Activated CD8-positive, alpha-beta memory T cell treated with anti-CD3 and anti-CD28 coated beads, Interleukin-2, amount 50 U/mL, for 4 hours (primary cell): ENCODE measurements around the gene MYO16.

Experiments
- DNase-seq: peaks from one replicate; pipeline ENCODE4 v3.0.0-alpha.2; 2020

The MYO16 gene

DNA sequence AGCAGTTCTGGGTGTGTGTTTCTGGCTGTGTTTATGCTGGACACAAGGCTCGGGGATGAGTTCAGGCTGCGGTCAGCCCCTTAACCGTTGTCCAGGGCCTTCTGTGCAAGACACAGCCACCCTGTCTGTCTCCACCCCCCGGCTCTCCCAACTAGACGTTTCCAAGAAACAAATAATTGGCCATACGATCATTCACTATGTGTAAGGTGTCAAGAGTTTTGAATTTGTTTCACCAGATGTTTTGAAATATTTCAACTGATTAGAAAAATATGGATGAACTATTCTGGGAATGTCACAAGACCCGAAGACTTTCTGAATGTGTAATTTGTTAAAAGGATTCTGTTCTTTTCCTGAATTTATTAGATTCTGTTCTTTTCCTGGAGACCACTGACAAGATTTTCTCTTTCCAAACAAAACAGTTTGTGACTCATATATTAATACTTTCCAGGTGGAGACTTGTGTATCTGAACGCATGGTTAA, 318.2 kb downstream of the MYO16 start:
- no peak for DNase-seq

- DNase-seq, result no peak
Observed at GRCh38 chr13:108948251-108948671, 318.9 kb downstream of the MYO16 start.

DNA sequence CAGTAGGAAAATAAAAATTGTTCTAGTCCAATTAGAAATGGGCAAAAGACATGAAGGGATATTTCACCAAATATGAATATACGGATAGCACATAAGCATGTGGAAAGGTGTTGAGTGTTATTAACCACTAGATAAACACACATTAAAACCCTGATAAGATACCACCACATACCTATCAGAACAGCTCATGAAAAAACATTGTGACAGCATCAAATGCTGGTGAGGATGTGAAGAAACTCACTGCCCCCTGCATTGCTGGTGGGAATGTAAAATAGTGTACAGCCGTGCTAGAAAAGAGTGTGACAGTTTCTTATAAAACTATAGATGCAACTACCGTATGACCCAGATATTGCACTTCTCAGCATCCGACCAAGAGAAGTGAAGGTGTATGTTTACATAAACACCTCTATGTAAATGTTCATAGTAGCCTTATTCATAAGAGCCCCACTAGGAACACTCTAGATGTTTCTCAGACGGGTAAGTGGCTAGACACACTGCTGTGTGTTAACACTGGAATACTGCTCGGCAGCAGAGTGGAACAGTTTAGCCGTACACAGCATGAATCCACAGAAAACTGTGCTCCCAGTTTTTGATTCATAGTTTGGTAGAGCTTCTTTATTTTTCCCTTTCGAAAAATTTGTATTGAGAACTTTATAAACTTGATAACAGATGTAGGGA, 321.1 kb downstream of the MYO16 start:
- no peak for DNase-seq

DNA sequence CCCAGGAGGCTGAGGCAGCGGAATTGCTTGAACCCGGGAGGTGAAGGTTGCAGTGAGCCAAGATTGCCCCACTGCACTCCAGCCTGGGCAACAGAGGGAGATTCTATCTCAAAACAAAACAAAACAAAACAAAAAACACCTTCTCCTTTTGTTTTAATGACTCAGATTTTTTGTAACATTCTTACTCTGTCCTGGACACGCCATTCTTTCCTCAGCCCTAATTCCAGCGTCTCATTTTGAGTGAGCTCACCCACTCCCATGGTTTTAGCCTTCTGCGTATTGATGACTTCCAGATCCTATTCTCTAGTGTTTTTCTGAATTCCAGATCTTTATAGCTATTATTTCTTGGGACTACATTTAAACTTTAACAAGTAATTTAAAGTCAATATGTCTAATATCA, 326.3 kb downstream of the MYO16 start:
- DNase-seq, result no peak

DNA sequence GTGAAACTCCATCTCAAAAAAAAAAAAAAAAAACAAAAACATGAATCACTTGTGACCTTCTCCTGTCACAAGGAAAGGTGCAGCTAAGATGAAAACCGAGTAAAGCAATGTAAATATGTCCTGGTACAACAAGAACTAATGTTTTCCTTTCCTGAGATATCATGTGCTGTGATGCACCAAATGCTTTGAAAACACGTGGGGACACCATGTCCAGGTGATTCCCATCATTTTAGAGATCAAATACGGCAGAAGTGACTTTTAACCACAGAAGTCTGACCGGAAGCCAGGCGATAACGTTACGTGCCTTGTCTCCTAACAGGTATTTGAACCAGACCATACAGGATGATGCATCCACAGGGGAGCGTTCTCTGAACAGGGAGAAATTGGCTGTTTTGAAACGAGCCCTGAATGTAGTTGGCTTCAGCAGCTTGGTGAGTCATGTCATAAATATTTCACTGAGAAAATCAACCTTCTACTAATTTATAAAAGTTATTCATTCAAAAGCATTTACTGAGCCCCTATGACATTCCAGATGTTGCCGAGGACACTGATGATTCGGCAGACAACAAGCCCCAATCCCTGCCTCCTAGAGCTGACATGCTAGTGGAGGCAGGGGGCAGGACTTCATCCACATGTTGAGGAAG, 328.1 kb downstream of the MYO16 start:
- no peak for DNase-seq

- no peak for DNase-seq
Observed at GRCh38 chr13:108958013-108958376, 328.6 kb downstream of the MYO16 start.

DNA sequence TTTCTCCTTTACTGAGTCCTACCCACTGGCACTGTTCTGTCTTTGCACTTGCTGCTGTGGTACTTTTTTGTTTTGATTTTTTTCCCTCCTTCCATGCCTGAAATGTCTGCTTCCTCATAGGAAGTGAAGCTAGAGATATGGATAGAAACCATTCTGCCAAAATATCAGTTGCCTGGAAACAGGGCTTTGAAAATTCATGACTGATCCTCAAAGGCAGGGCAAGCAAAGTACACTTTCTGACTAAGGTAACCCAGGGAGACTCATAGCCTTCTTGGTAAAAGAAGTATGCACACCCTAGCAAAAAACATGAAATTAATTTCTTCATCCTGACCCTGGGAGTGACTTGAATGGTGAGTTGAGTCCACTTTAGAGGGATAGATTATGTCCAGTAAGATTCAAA, 329.8 kb downstream of the MYO16 start:
- no peak for DNase-seq

GRCh38 chr13:108960006-108960405, 330.6 kb downstream of the MYO16 start:
- no peak for DNase-seq

DNA sequence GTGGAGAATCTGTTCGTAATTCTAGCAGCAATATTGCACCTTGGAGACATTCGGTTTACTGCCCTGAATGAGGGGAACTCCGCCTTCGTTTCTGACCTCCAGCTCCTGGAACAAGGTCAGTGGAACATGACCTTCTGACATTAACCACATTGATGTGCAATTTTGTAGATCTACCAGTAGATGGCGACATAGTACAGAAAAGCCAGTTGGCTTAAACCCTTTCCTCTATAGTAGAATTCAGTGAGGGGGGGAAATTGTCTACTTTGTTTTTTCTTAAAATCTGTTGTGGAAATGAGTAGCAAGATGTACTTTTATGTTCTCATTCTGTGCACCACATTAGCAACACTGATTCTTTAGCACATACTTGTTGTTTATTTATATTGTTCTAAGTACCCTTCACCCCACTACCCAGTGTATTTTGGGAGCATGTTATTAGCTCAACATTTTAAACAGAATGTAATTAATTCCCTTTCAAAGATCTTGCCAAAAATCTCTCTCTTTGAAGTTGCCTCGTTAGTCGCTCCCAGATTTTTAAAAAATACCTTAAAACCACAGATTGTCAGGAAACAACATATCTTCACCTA, 332.2 kb downstream of the MYO16 start:
- no peak for DNase-seq

DNA sequence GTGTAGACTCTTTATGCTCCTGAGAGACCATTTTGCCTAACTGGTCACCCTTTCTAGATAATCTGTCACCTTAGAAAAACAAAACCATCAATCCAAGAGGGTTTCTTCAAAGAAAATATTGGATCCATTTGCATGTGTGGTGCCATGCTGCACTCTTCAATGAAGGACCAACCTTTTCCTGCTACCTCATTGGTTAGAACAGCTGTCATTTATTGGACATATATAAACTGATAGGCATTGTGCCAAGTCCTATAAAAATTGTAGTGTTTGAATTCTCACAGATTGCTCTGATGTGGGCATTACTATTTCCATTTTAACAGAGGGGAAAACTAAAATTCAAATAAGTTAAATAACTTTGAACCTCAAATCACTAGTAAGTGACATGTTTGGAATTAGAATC, 333.2 kb downstream of the MYO16 start:
- no peak for DNase-seq

DNA sequence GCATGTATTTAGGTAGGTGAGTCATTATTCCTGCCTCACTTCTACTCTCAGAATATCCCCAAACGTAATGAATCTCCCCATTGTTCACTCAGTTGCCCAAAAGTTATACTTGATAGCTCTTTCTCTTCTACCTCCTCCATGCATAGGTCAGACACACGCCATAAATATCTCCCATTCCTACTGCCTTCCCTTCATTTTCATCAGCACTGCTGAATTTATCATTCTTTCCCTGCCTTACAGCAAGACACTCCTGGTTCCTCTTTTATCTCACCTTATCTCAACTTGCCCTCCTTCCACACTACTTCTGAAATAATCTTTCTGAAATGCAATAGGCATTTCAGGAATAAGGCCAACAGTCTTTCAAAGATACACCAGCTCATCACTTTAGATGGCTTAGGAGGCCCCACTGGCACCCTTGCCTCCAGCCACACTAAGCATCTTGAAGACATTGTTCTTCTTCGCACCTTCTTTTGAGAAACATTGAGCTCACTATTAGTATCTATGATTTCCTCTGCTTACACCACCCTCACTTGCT, 333.9 kb downstream of the MYO16 start:
- DNase-seq, result no peak

DNA sequence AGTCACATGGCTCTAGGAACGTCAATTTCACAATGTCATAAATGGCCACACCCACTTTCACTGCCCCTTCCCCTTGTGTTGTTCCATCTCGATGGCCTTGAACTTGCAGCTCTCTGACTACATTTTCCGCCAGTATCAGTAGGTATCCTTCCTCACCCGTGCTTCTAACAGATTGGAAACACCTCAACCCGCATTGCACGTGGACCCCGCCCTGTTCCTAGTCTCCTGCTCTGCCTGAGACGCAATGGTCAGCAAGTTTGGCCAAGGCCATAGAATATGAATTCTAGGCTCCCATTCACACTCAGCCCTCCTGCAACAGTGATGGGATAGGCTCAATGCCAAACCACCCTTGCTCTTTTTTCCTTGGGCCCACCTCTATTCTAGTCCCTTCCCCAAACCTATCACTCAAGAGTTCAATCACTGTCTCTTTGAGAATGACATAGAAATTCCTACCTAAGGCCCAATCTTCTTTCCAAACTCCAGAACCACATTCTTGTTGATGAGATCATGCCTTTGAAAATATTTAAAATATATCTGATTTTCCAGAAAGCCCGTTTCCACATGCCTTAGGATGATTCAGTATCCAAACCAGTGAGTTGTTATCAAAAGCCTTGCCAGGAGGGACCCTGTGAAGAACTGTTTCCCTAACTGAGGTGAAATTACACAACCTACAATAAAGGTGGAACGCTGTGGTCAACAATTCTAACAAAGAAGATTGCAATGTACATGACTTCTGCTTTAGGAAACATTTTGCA, 334.6 kb downstream of the MYO16 start:
- no peak for DNase-seq

DNA sequence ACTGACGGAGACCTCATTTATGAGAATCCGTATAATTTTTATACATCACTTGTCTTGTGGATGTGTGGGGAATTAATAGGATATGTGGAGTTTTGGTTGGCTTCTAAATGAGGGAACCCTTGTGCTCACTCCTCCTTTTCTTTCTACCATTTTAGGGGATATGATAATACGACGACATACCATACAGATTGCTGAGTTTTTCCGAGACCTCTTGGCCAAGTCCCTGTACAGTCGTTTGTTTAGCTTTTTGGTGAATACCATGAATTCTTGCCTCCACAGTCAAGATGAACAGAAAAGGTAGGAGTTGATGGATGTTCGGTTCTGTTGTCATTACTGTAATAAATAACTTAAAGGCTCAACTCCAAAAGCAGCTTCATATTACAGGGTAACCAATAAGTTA, 335.2 kb downstream of the MYO16 start:
- no peak for DNase-seq

DNA sequence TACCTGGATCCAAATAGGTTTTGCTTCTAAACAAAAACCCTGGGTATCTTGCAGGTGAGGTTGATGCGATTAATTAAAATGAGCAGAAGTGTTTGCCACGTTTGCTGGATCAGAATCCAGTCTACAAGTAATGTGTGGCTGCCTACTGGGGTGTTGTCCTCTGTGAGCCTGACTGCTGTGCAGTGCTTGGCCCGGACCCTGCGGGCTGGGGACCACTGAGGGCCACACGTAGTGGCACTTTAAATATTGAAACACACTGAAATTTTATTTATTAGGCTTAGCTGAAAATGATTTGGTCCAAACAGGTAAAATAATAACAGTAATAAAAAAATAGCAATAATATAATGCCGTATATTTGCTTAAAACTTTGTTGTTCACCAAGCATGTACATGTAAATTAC, 338.0 kb downstream of the MYO16 start:
- DNase-seq, result no peak

DNA sequence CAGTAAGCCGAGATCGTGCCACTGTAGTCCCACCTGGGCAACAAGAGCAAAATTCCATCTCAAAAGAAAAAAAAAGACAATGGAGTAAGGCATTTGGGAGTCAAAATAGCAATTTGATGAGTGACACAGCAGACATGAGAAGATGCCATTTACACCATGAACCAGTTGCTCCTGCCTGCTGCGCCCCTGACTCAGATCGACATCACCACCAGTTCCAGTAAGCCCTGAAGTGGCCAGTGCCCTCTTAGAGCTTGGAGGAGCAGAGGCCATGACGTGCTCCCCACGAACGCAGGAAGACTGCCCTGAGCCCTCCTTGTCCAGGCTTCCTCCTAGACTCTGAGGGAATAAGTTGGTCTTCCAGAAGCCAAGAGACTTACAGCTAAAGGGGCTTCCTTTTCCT, 339.2 kb downstream of the MYO16 start:
- DNase-seq, result no peak

- DNase-seq, result no peak
Observed at GRCh38 chr13:108974686-108975085, 345.3 kb downstream of the MYO16 start.

DNA sequence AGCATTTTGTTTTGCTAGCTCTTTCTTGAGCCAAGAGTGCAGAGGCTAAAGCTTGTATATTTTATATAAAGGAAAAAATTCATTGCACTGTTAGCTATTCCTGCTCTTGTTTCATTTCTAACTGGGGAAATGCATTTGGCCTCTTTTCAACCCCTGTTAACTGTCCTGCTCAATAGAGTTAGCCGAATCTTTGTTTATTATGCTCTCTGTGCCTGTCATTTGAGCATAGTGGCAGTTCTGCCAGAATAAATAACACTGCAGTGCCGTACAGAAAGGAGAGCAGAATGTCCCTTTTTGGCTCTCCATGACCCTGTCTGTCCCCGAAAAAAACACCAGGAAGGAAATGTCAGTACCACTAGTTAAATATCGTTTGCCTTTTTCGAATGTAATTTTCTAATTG, 350.8 kb downstream of the MYO16 start:
- no peak for DNase-seq

GRCh38 chr13:108981407-108981806, 352.0 kb downstream of the MYO16 start:
- no peak for DNase-seq

- DNase-seq, result no peak
Observed at GRCh38 chr13:108983273-108983672, 353.9 kb downstream of the MYO16 start.

DNA sequence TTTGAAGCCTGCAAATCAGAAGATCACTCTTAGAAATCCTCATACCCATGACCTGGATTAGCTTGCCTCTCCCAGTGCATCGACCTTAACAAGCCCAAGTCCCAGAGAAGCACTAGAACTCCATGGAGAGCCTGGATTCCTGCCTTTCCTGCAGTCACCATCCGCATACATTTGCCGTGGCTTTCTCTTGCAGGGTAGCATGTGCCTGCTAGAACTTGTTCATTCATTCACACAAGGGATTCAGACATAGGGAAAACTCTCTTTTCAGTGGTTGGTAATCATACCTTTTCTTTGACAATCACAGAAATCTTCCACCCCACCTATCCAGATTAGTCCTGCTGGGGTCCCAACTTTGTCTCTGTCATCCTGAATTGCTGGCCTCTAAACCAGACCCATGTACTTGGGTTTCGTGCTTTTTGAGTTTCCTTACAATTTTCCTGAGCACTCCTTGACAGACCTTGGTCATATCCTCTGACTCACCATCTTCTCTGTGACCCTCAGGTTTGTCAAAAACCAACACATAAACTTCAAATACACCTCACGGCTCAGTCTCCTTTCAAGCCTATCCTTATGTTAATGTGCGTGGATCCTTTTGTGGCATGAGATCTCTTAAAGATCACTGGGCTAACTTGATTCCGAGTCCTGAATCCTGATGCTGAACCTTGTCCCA, 355.0 kb downstream of the MYO16 start:
- DNase-seq, result no peak

- no peak for DNase-seq
Observed at GRCh38 chr13:108985166-108985565, 355.8 kb downstream of the MYO16 start.

GRCh38 chr13:108987517-108987916, 358.1 kb downstream of the MYO16 start:
- no peak for DNase-seq

DNA sequence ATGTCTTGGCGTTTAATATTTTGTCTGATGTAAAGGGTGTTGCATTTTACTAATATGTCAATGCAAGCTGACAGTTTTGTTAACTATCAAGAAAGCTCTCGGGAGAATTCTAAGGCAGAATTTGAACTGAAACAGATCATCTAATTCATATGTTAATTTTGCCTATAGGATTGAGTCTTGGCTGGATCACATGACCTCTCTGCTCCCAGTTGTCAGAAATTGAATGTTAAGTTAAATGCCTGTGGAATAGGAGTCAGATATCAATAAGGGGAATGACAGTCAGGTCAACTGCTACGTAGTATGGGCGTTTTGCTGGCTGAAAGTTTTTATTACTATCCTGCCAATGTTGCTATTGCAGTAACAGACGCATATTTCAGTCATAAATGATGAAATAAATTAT, 358.5 kb downstream of the MYO16 start:
- no peak for DNase-seq
